Thyroid gland (tissue), 4 donors: Measurements from ENCODE around the gene TNIK. TPM values are rescaled to one million over a fixed set of nuclear protein-coding genes. Genes with fewer than 3 reads are reported as not detected.
A peak's percentile ranks its signal among the peaks of the same experiment; 100 is the strongest.

ENCODE experiments used
- DNase-seq, 2 donors: peaks; one replicate each; pipeline ENCODE4 v3.0.0-alpha.2; 2019
- H3K27ac ChIP-seq, 3 donors: fragments of 200-600 bp; sonication (generic); 1 replicate in 2 of 3; 2 replicates in 1 of 3; pipeline ENCODE4 v1.5.1; 2016 to 2019; ENCODE audit warnings: mild to moderate bottlenecking in 1 of 3, moderate library complexity in 1 of 3
- H3K27me3 ChIP-seq: fragments of 200-600 bp; sonication (generic); one replicate; pipeline ENCODE4 v1.5.1; 2019
- H3K36me3 ChIP-seq, 2 donors: fragments of 200-600 bp; sonication (generic); one replicate each; pipeline ENCODE4 v1.5.1; 2016 to 2019
- H3K4me1 ChIP-seq, 2 donors: fragments of 200-600 bp; sonication (generic); one replicate each; pipeline ENCODE4 v1.5.1; 2017 to 2019
- H3K4me3 ChIP-seq, 3 donors: fragments of 200-600 bp; sonication (generic); replicated peaks in 1 of 3; 1 replicate in 2 of 3; 2 replicates in 1 of 3; pipeline ENCODE4 v1.5.1; 2016; ENCODE audit warnings: mild to moderate bottlenecking in 1 of 3
- H3K9me3 ChIP-seq: fragments of 200-600 bp; sonication (generic); one replicate; pipeline ENCODE4 v1.5.1; 2017
- POLR2A ChIP-seq, 2 donors: fragments of 450-650 bp; IDR thresholded peaks; one replicate each; pipeline ENCODE4 v1.6.1; 2017; ENCODE audit warnings: antibody characterized with exemption in 2 of 2, mild to moderate bottlenecking in 2 of 2, moderate library complexity in 1 of 2
- WGBS, 2 donors: methylation state at CpG; one replicate each; pipeline ENCODE4 v1.1.5; 2017; 5-methylcytosine and 5-hydroxymethylcytosine counted together
- intact Hi-C: fragments of 100-400 bp; cut with DNase I; formaldehyde crosslinking; loops from one replicate; pipeline ENCODE4 v1.15.1; 2023
- total RNA-seq, 4 donors: library from RNA; depleted of rRNA; stranded (reverse); fragments of >200 nt; gene quantifications; one replicate each; pipeline ENCODE4 v1.2.3, GENCODE V29; 2016
- TF ChIP-seq, protein P1 (sequence below), 6 experiments: fragments of 200-600 bp in 3 of 6; fragments of 450-650 bp in 3 of 6; sonication (generic) in 3 of 6; IDR thresholded peaks; one replicate each; pipeline ENCODE4 v1.5.1; 2016 to 2019; ENCODE audit warnings: antibody characterized with exemption in 6 of 6, mild to moderate bottlenecking in 2 of 6, inconsistent platforms in 1 of 6, moderate library complexity in 1 of 6

TNIK gene
- total RNA-seq, 4 donors from 2014 or later, result 29.7 to 84.1 (median 48.9) TPM

DNA sequence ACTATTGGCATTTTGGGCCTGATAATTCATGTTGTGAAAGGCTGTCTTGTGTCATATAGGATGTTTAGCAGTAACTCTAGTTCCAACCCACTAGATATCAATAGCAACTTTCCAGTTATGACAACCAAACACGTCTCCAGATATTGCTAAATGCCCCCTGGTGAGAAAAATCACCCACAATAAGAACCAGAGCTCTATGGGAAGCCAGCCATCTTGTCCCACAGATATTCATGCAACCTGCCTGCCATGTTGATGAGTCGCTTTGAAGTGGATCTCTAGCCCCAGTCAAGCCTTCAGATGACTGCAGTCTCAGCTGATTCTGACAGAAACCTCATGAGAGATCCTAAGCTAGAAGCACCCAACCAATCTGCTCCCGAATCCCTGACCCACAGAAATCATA is 5.6 kb upstream of the TNIK start:
- TF ChIP-seq, protein P1, sequence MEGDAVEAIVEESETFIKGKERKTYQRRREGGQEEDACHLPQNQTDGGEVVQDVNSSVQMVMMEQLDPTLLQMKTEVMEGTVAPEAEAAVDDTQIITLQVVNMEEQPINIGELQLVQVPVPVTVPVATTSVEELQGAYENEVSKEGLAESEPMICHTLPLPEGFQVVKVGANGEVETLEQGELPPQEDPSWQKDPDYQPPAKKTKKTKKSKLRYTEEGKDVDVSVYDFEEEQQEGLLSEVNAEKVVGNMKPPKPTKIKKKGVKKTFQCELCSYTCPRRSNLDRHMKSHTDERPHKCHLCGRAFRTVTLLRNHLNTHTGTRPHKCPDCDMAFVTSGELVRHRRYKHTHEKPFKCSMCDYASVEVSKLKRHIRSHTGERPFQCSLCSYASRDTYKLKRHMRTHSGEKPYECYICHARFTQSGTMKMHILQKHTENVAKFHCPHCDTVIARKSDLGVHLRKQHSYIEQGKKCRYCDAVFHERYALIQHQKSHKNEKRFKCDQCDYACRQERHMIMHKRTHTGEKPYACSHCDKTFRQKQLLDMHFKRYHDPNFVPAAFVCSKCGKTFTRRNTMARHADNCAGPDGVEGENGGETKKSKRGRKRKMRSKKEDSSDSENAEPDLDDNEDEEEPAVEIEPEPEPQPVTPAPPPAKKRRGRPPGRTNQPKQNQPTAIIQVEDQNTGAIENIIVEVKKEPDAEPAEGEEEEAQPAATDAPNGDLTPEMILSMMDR (IDR thresholded peaks at IDR 0.05), result no peak
- TF ChIP-seq POLR2A (IDR thresholded peaks at IDR 0.05), result no peak
- intact Hi-C loops, result no loop called here
- Histone ChIP-seq H3K9me3 (no peaks in the 10 kb centered on the region), H3K4me1 (no peaks in the 10 kb centered on the region), H3K4me3 (no peak overlapping the region), H3K27ac (no peak overlapping the region), H3K36me3 (no peaks in the 10 kb centered on the region), H3K27me3 (no peaks in the 10 kb centered on the region)
- 94% methylated on average over 3 of the region's 3 CpGs for WGBS, 2 donors
- DNase-seq, result no peak

DNA sequence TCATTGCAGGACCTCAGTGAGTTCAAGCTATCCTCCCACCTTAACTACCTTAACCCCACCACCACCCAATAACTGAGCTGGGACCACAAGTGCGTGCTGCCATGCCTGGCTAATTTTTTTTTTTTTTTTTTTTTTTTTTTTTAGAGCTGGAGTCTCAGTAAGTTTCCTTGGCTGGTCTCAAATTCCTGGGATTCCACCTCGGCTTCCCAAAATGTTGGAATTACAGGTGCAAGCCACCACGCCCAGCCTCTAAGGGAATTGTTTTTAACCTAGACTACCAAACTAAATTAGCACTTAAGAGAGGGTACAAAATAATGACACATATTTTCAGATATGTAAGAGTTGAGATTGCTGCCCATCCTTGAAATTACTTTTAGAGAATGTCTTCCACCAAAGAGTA is 4.3 kb upstream of the TNIK start:
- no peaks in the 10 kb centered on the region for H3K36me3 ChIP-seq
- no peaks in the 10 kb centered on the region for H3K4me1 ChIP-seq
- H3K27ac ChIP-seq, result no peak overlapping the region
- TF ChIP-seq POLR2A (IDR thresholded peaks at IDR 0.05), result no peak
- TF ChIP-seq, protein P1 (IDR thresholded peaks at IDR 0.05), result no peak
- no peak for DNase-seq
- 91 to 94% methylated on average over 3 of the region's 3 CpGs for WGBS, 2 donors
- no peak overlapping the region for H3K4me3 ChIP-seq
- intact Hi-C loops, result no loop called here
- no peaks in the 10 kb centered on the region for H3K9me3 ChIP-seq
- H3K27me3 ChIP-seq, result no peaks in the 10 kb centered on the region

DNA sequence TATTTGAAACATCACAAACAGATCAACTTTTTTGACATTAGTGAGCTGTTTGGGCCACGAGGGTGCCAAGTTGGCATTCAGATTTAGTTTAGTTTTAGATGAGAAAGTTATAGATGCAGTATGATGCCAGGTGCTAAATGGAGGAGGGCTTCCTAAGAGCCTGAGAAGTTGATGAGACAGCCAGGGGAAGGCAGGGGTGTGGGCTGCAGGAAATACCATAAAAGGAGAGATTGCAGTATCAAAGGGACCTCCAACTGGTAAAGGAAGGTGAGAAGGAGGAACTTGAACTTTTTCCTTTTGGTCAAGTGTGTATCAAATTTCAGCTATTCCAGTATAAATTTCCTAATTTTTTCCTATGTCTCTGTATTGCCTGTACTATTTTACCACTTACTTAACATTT is 2.0 kb upstream of the TNIK start:
- intact Hi-C loops, result no loop called here

DNA sequence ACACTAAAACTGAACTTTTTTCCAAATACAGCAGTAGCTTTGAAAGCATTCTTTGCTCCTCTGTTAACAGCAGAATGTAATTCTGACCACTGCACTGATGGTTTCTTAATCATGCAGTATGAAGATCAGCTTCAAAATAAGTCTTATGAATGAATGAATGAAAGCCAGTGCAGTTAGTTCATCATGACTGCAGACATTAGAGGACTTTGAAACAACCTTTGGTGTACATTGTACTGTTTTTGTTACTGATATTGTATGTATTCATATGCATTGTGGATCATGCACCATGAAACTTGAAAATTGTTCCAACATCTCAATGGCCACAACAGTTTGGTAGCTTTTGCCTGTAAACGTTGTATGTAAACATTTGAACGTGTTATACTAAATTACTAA is 1.3 kb upstream of the TNIK start:
- no peak overlapping the region for H3K27ac ChIP-seq
- WGBS, 2 donors, result 28 to 32% methylated on average over 2 of the region's 2 CpGs
- DNase-seq, result no peak
- intact Hi-C loops, result no loop called here
- peaks cover 4 to 8% of the 10 kb centered on the region in 2 donors for H3K4me1 ChIP-seq
- H3K36me3 ChIP-seq, result no peaks in the 10 kb centered on the region
- H3K4me3 ChIP-seq, result peak overlapping the region; percentile 48 to 79 (median 72)
- H3K9me3 ChIP-seq, result no peaks in the 10 kb centered on the region
- H3K27me3 ChIP-seq, result no peaks in the 10 kb centered on the region
- TF ChIP-seq POLR2A (IDR thresholded peaks at IDR 0.05), result no peak
- TF ChIP-seq, protein P1 (IDR thresholded peaks at IDR 0.05), result no peak

More for the DNA sequence above, 2.0 kb upstream of the TNIK start:
- H3K9me3 ChIP-seq, result no peaks in the 10 kb centered on the region
- H3K27ac ChIP-seq, result no peak overlapping the region
- no peaks in the 10 kb centered on the region for H3K36me3 ChIP-seq
- no peak overlapping the region for H3K4me3 ChIP-seq
- peaks cover 4 to 8% of the 10 kb centered on the region in 2 donors for H3K4me1 ChIP-seq
- no peak for TF ChIP-seq POLR2A (IDR thresholded peaks at IDR 0.05)
- TF ChIP-seq, protein P1 (IDR thresholded peaks at IDR 0.05), result no peak
- DNase-seq, result no peak
- no peaks in the 10 kb centered on the region for H3K27me3 ChIP-seq
- 74 to 77% methylated on average over 1 of the region's 1 CpG for WGBS, 2 donors

DNA sequence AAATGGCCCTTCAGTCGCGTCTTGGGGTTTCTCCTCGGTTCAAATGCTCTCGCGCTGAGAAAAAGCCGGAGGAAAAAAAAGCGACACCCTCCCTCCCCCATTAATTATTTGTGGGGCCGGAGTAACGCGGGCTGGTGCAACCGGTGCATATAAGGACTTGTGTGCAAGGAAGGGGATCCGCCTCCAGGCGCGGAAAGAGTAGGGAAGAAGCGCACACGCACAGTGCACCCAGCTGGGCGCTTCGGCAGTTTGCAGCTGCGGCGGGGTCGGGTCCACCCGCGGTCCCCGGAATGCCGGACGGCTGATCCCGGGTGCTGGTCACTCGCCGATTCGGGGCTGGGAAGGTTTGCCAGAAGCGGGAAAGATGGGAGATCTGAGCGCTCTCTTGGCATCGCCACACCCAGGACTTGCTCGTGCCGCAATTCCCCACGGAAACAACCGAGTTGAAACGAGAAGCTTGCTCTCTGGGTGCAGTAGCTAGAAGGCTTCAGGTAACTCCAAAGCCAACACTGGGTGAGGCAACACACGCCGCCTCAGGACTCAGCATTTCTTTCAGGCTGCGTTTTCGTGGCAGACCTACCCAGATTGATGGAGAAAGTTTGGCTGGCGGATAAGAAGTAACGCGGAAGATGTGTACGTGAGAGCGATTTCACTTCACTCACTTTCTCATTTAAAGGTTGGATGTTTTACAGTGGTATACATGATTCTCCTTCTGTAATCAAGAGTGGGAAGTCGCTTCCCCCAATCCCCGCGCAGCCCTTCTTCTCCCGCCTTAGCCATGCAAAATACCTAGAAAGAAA is 720 bp upstream of the TNIK start:
- peak; percentile 56 to 60 for DNase-seq
- peak overlapping the region in 2 of 3 donors; percentile 16 to 42 for H3K27ac ChIP-seq

More for the DNA sequence above, 720 bp upstream of the TNIK start:
- Histone ChIP-seq H3K27me3 (no peaks in the 10 kb centered on the region), H3K36me3 (no peaks in the 10 kb centered on the region), H3K9me3 (no peaks in the 10 kb centered on the region), H3K4me3 (peak overlapping the region; percentile 48 to 79 (median 72)), H3K4me1 (peaks cover 4 to 8% of the 10 kb centered on the region in 2 donors)
- WGBS, 2 donors, result 1 to 2% methylated on average over 33 to 50 of the region's 51 CpGs
- TF ChIP-seq, protein P1 (IDR thresholded peaks at IDR 0.05), result peak in 2 of 6 experiments; percentile 11 to 13
- TF ChIP-seq POLR2A (IDR thresholded peaks at IDR 0.05), result peak in 1 of 2 donors; percentile 10
- intact Hi-C loops, result no loop called here
